ENCODE data around the gene ZNF454.

The ZNF454 gene

GRCh38 chr5:178940569-178941360 lies at the start of gene ZNF454:
Gene ZNF454, plus strand, starts transcription at chr5:178941198. Its CDS starts 1,594 bp downstream, at chr5:178942792.
- no peak for DNase-seq

DNA sequence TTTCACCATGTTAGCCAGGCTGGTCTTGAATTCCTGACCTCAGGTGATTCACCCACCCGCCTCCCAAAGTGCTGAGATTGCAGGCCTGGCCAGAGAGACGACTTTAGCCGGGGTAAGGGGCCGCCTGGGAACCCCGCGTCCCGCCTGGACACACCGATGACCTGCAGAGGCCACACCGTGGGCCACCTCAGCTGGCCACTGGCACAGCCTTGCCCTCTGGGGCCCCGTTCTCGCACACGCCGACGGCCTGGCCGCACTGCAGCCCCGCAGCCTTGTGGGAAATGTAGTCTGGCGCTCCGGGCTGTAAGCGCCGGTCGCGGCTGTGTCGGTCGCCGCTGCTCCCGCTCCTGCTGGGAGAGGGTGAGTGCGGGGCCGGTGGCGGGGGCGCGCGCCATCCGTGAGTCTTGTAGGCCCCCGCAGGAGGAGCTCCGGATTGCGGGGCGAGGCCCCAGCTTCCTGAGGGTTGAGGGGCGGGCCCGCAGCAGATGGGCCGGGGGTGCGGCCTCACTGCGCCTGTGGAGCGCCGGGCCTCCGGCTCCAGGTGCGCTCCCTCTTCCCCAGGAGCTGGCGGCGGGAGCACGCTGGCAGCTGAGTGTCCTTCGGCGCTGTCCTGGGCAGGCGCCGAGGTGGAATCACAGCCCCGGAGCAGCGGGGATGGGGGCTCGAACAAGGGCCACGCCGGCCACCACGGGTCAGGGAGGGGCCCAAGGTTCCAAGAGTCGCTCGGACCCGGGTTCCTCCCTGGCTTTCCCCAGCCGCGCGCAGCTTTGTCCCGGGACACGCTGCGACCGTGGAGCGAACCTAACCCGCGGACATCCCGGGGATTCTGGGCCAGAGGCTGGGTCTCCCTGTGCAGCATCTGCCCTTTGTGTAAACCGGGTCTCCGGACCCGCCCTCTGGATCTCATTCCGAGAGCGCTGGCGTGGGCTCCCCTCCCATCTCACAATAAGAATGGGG lies 45.1 kb upstream of the ZNF454 start, which contains the start of gene ZFP2:
Gene ZFP2 (plus strand): TSS at position 299 of the 957 bp plus-strand sequence. CDS start 35,401 bp downstream, outside the sequence.
- DNase-seq, result peak; percentile 42

DNA sequence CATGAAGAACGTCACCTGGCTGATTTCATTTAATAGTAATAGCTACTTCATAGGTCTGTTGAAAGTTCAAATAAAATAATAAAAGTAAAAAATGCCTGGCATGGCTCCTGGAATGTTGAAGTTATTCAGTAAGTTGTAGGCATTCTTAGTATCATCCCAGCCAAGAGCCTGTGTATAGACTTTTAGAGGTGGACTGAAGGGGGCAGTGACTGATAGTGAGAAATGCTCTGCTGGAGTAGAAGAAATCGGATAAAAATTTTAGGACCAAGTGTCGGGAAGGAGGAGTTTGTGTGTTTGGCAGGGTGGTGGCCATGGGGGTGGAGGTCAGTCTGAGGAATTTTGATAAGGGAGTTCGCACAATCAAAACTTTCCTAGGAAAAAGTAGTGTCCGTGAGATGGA lies 41.7 kb upstream of the ZNF454 start:
- DNase-seq, result no peak

DNA sequence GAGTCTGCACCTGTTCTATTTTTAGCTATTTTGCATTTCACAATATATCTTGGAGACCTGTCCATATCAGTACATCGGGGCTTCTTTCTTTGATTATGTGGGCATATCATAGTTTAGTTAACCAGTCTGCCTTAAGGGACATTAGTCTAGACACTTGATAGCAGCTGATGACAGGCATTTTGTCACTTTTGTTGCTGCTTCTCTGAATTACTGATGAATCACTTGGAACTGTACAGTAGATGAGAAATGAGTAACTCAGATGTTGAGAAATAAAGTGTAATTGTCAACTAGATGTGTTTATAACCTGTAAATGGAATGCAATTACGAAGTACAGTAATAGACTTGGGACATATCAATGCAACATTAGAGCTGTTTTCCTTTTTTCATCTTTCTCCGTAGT lies 38.1 kb upstream of the ZNF454 start:
- DNase-seq, result no peak

- DNase-seq, result no peak
These were observed 8.9 kb upstream of the ZNF454 start for GRCh38 chr5:178931846-178932760.

DNA sequence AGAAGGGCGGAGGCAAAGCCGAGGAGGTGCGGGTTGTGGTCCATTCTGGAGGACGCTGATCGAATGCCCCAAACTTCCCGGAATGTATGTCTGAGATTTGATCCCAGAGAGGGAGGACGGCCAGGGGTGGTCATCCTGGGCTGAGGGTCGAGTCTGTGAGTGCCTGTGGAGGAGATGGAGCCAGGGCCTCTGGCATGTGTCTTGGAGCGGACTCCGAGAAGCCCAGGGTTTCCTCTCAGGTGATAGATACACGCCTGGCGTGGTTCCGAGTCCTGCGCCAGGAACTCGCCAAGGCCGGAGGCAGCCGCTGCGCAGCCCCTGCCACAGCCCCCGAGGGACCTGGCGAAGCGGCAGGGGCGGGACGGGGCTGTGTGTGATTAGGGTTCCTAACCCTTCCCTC lies 363 bp downstream of the ZNF454 start:
- DNase-seq, result no peak

DNA sequence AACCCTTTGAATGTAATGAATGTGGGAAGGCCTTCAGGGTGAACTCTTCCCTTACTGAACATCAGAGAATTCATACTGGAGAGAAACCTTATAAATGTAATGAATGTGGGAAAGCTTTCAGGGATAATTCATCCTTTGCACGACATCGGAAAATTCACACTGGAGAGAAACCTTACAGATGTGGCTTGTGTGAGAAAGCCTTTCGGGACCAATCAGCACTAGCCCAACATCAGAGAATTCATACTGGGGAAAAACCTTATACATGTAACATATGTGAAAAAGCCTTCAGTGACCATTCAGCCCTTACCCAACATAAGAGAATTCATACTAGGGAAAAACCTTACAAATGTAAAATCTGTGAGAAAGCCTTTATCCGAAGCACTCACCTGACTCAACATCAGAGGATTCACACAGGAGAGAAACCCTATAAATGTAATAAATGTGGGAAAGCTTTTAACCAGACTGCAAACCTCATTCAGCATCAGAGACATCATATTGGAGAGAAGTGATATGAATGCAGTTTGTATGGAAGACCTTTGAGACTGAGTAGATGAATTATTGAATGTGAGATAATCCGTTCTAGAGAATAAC lies 24.6 kb downstream of the ZNF454 start:
- DNase-seq, result no peak

- DNase-seq, result no peak
These were observed 40.4 kb downstream of the ZNF454 start for GRCh38 chr5:178981381-178981780.

- no peak for DNase-seq
These were observed 41.9 kb downstream of the ZNF454 start for GRCh38 chr5:178982941-178983340.

DNA sequence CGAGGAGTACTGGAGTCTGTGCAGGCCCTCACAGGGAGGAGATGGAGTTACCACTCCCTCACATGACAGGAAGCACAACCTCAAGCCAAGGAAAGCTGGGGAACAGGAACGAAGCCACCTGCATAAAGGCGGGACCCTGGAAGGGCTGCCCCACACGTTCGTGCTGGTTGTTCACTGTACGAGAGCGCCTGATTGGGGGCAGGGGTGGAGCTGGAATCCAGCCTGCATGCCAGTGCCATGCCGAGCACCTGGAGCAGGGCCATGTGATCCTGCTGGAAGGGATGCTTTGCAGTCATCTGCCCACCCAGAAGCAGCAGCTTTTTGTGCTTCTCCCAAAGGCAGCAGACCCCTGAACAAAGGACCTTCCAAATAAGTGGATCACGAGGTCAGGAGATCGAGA lies 42.7 kb downstream of the ZNF454 start:
- DNase-seq, result no peak

DNA sequence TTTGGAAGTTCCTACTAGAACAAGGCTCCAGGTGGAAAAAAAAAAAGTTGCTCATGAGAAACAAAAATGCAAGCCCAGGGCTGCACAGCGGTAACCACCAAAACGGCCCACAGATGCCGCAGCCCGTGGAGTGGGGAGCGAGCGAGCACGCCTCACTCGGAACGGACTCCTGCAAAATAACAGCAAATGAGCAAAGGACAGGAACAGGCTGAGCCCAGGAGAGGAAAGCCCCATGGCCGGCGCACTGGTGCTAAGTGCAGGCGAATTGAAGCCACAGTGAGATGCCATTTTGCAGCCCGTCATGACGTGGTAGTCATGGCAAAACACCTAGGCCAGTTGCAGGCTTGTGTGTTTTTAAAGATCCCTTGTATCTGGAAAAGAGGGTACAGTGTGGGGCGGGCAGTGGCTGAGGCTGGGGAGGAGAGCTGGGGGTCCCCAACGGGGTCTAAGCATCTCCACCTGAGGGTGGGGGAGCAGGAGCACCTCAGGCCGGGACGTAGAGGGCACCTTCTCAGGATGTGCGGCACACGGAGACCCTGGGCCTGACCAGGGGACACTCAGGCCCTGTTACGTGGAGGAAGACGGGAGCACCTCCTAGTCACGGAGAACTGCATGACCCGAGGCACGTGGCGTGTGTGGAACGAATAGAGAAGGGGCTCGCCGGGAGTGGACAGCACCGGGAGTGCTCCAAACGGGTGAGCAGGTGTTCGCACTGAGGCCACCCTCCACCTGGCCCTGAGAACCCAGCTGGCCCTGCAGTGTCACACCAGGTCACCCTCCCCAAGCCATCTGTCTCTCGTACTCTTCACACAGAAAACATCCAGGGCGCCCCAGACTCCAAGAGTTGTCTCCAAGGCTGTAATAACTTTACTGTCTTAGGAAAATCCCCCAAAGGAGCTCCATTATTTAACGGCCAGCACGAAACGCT lies 43.4 kb downstream of the ZNF454 start:
- no peak for DNase-seq

DNA sequence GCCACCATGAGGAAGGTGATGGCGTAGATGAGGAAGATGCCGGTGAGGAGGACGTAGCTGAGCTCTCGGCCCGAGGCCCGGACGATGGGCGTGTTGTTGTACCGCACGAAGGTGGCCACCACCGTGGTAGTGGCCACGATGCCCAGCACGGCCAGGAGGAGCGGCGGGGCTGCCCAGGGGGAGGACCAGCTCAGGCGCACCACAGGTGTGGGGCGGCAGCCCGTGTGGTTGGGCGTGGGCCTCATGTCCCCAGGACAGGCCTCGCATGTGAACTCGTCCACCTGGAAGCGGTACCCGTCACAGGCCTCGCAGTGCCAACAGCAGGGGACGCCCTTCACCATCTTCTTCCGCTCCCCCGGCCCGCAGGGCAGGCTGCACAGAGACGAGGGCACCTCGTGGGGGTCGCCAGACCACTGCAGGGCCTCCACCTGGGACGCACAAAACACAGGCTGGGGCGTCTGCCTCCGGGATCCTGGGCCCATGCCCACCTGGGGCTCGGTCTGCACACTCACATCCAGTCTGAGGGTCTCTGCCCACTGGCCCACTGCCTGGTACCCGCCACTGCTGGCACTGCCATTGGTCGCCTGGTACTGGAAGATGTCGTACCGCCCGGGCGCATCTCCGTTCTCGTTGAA lies 45.4 kb downstream of the ZNF454 start:
- no peak for DNase-seq

GRCh38 chr5:178988436-178989220 lies 47.6 kb downstream of the ZNF454 start:
- no peak for DNase-seq

DNA sequence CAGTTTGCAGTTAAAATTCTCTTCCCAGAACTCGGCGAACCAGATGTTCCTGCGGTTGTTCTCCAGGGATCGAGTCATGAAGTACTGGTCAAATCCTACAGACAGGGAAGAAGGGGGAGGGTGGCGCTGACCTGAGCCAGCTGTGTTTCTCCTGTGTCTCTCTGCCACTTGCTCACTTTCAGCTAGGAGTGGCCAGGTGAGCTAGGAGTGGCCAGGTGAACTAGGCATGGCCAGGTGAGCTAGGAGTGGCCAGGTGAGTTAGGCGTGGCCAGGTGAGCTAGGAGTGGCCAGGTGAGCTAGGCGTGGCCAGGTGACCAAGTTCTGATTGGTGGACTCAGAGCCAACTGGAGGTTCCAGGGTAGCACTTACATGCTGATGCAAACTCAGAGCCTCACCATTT lies 48.3 kb downstream of the ZNF454 start:
- no peak for DNase-seq

- DNase-seq, result no peak
These were observed 49.5 kb downstream of the ZNF454 start for GRCh38 chr5:178990491-178990890.

- DNase-seq, result no peak
These were observed 50.5 kb downstream of the ZNF454 start for GRCh38 chr5:178991190-178992145.

GRCh38 chr5:178992291-178992895 lies 51.4 kb downstream of the ZNF454 start:
- DNase-seq, result no peak

GRCh38 chr5:178993236-178993765 lies 52.3 kb downstream of the ZNF454 start:
- DNase-seq, result no peak
